Measurements from ENCODE around the gene MKLN1.

MKLN1 gene

DNA sequence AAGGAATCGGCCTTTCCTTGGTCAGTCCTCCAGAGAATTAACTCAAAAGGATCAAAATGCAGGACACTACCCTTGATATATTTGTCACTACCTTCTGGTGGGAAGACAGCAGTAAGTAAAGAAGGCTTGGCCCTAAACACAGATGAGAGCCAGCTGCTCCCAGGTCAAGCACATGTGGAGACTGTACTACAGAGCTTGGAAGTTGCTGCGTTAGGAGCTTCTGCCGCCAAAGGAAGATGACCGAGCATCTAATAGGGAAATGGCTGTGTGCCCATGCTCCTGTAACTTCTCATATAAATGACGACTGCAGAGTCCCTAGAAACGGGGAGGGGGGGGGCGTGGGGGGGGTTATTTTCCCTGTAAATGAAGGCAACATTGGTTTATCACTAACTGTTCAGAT, 169.8 kb downstream of the MKLN1 start:
- TF ChIP-seq GATA2 (IDR thresholded peaks at IDR 0.05; ENCODE audit: low read depth, low read length) (no peak), GATA3 (IDR thresholded peaks at IDR 0.05; ENCODE audit: low read depth, low read length) (no peak)

DNA sequence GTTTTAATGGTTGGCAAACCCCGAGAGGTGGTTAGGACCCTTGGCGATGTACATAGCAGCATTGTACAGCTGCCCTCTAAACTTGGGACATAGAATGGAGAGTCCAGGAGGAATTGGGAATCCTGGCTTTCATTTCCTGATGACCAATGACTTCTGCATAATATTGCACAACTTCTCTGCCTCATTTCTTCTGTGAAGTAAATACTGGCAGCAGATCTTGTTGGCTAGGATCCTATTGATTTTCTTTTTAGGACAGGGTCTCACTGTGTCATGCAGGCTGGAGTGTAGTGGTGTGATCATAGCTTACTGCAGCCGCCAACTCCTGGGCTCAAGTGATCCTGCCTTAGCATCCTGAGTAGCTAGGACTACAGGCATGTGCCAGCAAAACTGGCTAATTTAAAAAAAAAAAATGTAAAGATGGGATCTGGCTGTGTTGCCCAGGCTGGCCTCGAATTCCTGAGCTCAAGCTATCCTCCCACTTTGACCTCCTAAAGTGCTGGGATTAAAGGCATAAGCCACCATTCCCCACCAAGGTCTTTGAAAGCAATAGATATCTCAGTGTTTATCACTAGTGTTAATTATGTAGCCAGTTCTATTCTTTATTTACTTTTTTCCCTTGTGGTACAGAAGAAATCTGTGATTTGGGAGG, 170.7 kb downstream of the MKLN1 start:
- TF ChIP-seq GATA3 (IDR thresholded peaks at IDR 0.05; ENCODE audit: low read depth, low read length) = no peak
- no peak for TF ChIP-seq GATA2 (IDR thresholded peaks at IDR 0.05; ENCODE audit: low read depth, low read length)

DNA sequence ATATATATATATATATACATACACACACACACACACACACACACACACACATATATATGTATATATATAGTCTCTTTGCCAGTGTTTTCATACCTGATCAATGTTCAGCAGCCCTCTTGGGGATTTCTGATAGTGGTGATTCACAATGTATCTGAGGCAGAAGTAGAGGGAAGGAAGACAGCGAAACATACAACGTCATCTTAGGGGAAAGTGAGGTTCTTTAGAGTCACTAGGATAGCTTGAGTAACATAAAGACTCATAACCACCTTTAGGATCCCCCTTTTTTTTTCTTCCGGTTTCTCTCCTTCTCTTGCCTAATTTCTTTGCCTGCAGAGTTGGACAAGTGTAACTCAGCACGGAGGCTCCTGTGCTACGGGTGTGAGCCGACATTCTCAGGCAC, 172.1 kb downstream of the MKLN1 start:
- TF ChIP-seq GATA3 (IDR thresholded peaks at IDR 0.05; ENCODE audit: low read depth, low read length) = no peak
- TF ChIP-seq GATA2 (IDR thresholded peaks at IDR 0.05; ENCODE audit: low read depth, low read length) = no peak

DNA sequence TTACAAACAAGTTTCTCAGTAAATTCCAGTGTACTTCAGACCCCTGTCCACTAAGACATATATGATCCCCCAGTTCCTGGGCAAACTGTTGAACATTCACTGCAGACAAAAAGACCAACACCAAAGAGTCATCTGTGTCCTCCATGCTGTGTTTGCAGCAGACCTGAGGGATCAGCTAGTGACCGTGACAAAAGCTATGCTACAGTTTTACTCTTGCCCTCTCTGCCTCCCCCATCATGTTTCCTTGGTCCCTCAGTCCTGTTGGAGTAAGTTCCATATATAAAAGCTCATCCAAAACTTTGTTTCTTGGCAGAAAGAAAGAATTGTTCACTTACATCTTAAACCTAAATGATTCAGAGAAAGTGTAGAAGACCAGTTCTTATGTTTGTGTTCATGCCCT, 172.7 kb downstream of the MKLN1 start:
- TF ChIP-seq GATA2 (IDR thresholded peaks at IDR 0.05; ENCODE audit: low read depth, low read length) = no peak
- no peak for TF ChIP-seq GATA3 (IDR thresholded peaks at IDR 0.05; ENCODE audit: low read depth, low read length)

DNA sequence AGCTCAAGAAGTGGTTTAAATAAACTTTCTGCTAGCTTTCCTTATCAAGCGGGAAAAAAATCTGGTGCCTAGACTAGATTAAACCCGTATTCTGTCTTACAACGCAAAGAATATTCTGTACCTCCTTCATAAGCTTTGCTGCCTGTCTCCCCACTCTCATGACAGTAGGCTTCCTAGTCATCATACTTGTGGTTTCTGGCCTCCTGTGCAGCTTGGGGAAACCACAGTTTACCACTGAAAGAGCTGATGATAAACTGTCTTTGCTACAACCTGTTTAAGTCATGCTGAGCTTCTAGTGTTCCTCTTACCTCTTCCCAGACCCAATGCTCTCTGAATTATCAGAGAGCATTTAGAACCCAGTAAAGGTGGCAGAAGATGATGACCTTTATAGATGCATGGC, 173.7 kb downstream of the MKLN1 start:
- TF ChIP-seq GATA3 (IDR thresholded peaks at IDR 0.05; ENCODE audit: low read depth, low read length) (no peak), GATA2 (IDR thresholded peaks at IDR 0.05; ENCODE audit: low read depth, low read length) (no peak)

DNA sequence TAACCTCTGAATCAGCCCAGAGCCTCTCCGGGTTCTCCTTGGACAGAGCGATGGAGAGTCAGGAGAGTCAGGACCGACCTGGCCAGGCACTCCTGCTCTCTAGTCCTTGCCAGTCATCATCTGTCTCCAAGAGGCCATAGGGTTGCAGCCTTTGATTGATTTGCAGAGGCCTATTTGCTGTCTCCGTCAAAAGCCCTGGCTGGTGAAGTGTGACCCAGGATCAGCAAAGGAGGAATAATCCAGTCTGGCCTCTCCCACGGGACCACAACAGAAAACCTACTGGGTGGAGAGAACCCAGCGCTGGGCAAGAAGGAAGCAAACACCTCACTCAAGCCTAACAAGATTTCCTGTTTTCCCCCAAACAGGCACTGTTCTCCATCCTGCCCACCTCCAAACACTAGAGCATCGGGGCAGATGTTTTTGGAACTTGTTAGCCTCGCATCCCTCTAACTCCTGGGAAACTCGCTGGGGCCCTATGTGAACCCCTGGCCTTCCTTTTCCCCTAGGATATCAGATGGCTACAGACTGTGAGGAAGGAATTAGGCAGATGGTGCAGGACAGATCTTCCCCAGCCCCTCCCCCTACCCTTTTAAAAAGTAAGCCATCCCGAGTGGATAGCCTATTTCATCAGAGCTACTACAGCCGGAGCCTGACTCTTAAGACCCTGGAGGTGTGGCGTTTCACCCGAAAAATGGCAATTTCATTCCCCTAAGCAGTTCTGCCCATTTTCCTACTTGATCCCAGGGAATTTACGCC, 174.4 kb downstream of the MKLN1 start:
- TF ChIP-seq GATA3 (IDR thresholded peaks at IDR 0.05; ENCODE audit: low read depth, low read length) = no peak
- no peak for TF ChIP-seq GATA2 (IDR thresholded peaks at IDR 0.05; ENCODE audit: low read depth, low read length)

DNA sequence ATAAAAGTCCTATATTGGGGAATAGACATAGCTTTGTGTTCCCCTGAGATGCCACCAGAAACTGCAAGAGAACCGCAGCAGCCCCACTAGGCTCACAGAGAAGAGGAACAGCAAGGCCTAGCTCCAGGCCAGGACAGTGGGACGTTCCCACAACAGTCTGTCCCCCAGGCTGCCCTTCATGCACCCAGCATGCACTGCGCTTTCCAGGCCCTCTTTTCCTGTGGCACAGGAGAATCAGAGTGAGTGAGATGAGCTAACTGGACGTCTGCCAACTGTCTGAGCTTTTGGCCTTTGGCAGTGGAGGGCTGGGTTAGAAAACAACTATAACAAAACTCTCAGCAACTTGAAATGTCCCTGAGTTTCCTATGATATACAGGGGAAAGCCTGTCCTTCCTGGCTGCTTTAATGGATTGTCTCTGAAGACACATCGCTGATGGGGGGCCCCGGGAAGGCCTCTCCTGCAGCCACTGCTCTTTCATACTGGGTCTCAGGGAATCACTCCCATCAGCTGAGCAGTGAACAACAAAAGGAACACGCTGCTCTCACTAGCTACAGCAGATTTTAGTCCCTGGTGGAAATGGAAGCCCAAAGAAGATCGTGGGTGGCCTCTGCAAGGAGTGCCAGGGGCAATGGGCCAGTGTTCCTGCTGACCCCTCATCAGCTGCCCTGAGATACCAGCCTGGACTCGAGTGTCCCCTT, 175.3 kb downstream of the MKLN1 start:
- TF ChIP-seq GATA3 (IDR thresholded peaks at IDR 0.05; ENCODE audit: low read depth, low read length) = no peak

DNA sequence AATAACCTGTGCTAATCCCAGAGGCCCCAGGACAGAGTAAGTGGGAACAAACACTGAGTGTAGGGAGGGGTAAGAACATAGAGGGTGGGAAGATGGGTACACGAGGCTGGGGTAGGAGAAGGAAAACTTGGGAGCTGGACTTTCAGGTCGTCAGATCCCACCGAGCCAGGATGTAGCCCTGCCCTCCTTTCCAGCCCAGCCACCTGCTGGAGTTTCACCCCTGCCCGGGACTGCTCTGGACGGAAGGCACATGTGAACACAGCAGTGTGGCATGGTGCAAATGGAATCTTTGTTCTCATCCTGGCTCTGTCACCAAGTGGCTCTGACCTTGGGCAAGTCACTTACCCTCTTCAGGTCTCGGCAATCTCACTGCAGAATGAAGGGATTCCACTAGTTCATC, 176.0 kb downstream of the MKLN1 start:
- TF ChIP-seq GATA3 (IDR thresholded peaks at IDR 0.05; ENCODE audit: low read depth, low read length) (no peak), GATA2 (IDR thresholded peaks at IDR 0.05; ENCODE audit: low read depth, low read length) (no peak)

DNA sequence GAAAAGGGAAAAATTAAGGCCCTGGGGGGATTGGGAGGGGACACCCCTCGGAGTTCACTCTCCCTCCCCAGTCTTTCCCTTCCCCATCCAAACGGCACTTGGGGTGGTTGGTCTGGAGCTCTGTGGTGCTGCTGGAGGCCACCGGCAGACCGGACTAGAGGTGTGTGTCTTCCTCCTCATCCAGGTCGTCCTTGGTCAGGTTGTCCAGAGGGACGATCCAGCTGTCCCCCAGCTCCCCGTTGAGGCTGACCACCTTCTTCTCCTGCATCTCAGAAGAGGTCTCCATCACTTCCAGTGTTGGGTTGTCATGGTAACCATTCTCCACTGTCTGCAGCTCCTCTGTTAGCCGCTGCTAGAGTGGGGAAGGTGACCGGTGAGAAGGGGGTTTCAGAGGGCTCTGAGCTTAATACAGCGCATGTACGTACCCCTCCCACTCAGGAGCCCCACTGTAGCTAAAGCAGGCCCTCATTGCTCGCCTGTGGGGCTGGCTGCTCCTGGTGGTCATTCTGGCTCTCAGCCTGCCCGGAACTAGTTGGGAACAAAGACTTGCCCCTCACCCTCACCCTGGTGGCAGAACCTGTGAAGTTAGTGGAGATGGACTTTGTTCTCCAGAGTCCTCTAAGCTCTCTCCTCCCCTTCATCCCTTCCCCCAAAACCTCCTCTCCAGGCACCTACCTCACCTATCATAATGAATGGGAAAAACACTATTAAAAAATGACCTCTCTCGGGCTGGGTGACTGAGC, 176.7 kb downstream of the MKLN1 start:
- no peak for TF ChIP-seq GATA3 (IDR thresholded peaks at IDR 0.05; ENCODE audit: low read depth, low read length)
- TF ChIP-seq GATA2 (IDR thresholded peaks at IDR 0.05; ENCODE audit: low read depth, low read length) = no peak

DNA sequence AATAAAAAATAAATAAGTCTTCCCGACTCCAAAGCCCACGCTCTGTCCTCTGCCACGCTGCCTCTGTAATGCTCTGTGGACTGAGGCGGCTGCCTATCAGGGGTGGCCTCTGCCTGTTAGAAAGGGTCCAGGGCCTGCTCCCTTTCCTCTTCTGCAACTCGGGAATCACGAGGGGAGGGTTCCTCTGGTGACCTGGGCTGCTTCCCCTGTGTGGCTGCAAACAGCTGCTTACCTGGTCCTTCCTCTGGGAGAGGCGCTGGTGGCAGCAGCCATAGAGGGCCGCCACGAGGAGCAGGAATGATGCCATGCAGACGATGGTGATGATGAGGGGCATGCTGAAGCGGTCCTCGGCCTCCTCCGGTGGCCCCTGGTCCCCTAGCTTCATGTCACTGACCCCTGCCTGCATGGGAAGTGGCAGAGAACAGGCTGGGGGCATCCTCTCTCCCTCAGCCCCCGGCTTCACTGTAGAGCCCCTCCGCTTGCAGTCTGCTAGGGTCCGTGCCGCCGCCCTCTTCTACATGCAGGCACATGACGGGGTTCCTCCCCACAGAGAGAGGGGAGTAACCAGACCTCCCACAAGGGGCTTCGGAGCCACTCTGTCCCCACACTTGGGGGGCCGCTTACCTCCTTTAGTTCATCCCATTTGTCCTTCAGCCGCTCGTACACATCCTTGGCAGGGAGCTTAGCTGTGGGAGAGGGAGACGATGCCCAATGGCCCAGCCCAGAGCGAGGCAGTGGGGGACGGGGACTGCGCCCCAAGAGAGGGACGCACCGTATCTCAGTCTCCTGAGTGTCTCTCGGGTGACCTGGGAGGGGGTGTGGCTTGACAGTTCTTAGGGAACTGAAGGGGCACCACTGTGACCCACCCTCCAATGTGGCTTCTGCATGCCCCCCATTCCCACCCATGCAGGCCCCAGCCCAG, 178.2 kb downstream of the MKLN1 start:
- TF ChIP-seq GATA2 (IDR thresholded peaks at IDR 0.05; ENCODE audit: low read depth, low read length) (no peak), GATA3 (IDR thresholded peaks at IDR 0.05; ENCODE audit: low read depth, low read length) (no peak)

DNA sequence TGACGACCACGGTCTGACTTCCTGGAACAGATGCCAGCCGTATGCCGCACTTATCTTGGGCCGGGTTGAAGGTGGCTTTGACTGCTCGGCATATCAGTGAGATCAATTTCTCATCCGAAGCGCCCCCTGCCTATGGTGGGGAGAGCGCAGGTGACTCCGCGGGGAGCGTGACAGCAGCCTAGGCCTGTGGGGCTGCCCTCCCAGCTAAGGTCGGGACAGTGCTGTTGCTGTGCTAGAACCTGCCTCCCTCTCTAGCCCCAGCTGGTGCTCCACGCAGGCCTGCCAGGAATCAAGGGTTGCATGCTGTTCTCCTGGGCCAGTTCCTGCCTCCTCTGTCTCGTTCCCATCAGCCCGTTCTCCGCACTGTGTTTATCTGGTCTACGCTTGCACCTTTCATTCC, 178.9 kb downstream of the MKLN1 start:
- no peak for TF ChIP-seq GATA3 (IDR thresholded peaks at IDR 0.05; ENCODE audit: low read depth, low read length)
- TF ChIP-seq GATA2 (IDR thresholded peaks at IDR 0.05; ENCODE audit: low read depth, low read length) = no peak

DNA sequence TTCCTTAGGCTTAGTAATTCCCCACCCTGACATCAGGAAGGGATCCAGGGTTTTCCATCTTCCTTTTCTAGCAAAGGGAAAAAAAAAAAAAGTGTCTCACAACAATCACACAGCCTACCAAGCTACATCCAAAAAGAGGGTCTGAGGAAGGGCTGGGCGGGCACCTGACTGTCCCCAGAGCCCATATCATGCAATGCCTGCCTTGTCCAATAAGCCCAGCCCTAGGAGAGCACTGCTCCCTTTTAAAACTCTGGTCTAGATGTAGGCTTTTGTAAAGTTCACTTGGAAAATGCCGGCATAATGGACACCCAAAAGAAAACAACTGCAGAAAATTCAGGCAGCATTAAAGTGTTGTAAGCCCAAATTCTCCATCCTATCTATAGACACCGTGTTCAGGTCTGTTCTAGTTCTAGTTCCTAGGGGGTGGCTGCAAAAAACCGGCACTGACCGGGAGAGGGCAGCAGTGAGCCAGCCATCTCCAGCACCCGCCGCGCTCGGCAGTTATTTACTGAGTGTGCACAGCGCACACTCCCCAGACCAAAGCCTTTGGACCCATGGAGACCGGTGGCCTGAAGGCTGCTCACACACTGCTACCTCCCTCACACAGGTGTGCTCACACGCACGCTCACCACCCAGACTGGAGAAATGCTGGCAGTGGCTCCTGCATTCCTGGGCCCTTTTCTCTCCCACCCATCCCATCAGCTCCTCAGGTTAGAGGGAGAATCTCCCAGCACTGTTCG, 180.1 kb downstream of the MKLN1 start:
- TF ChIP-seq GATA3 (IDR thresholded peaks at IDR 0.05; ENCODE audit: low read depth, low read length) = no peak
- no peak for TF ChIP-seq GATA2 (IDR thresholded peaks at IDR 0.05; ENCODE audit: low read depth, low read length)

All from SH-SY5Y (cell line).